ENCODE measurements around the gene TM2D3.

The TM2D3 gene

GRCh38 chr15:101619615-101619865, 32.6 kb downstream of the TM2D3 start:
- no peak overlapping the region for H3K4ac ChIP-seq (ENCODE audit: low read depth, low read length)
- no peak overlapping the region for H3K4me2 ChIP-seq (ENCODE audit: low read length)
- H2BK120ac ChIP-seq (ENCODE audit: low read depth, low read length), result no peak overlapping the region
- H2BK5ac ChIP-seq (ENCODE audit: low read length), result no peak overlapping the region
- DNase-seq, result no peak
- H3K4me3 ChIP-seq (ENCODE audit: low read length), result no peak overlapping the region
- no peaks in the 10 kb centered on the region for H3K79me1 ChIP-seq (ENCODE audit: low read length)
- H4K5ac ChIP-seq (ENCODE audit: low read length), result no peak overlapping the region
- no peak overlapping the region for H2BK15ac ChIP-seq (replicated peaks; ENCODE audit: low read depth)
- no peak overlapping the region for H2AK5ac ChIP-seq (ENCODE audit: low read length)
- no peak overlapping the region for H3K18ac ChIP-seq (ENCODE audit: low read length)
- H3K23ac ChIP-seq (ENCODE audit: low read length), result no peak overlapping the region
- no peak overlapping the region for H4K8ac ChIP-seq (ENCODE audit: low read depth, low read length)
- no peaks in the 10 kb centered on the region for H3K79me2 ChIP-seq (ENCODE audit: control insufficient read depth, insufficient read depth, low read length)
- no peaks in the 10 kb centered on the region for H3K36me3 ChIP-seq (ENCODE audit: control insufficient read depth, insufficient read depth, low read length)
- H3K27me3 ChIP-seq (ENCODE audit: insufficient read depth, low read length, poor library complexity), result no peaks in the 10 kb centered on the region
- H3K4me1 ChIP-seq (ENCODE audit: control insufficient read depth, low read depth, low read length), result peaks cover 2% of the 10 kb centered on the region
- no peak overlapping the region for H3K27ac ChIP-seq (ENCODE audit: low read depth, low read length)
- WGBS (ENCODE audit: extremely low coverage, insufficient coverage, low lambda C conversion rate), result no CpG with 5 or more reads among the region's 6 CpGs
- H3K56ac ChIP-seq (ENCODE audit: low read length), result no peak overlapping the region
- H3K9ac ChIP-seq (ENCODE audit: low read length), result no peak overlapping the region

GRCh38 chr15:101618851-101619614, 33.1 kb downstream of the TM2D3 start:
- H3K27ac ChIP-seq (ENCODE audit: low read depth, low read length), result no peak overlapping the region
- H3K4ac ChIP-seq (ENCODE audit: low read depth, low read length), result no peak overlapping the region
- no peaks in the 10 kb centered on the region for H3K36me3 ChIP-seq (ENCODE audit: control insufficient read depth, insufficient read depth, low read length)
- no peaks in the 10 kb centered on the region for H3K79me1 ChIP-seq (ENCODE audit: low read length)
- no peak overlapping the region for H3K4me3 ChIP-seq (ENCODE audit: low read length)
- H2BK5ac ChIP-seq (ENCODE audit: low read length), result no peak overlapping the region
- no peak overlapping the region for H4K8ac ChIP-seq (ENCODE audit: low read depth, low read length)
- no peak overlapping the region for H3K4me2 ChIP-seq (ENCODE audit: low read length)
- peak; percentile 11 for DNase-seq
- H3K9ac ChIP-seq (ENCODE audit: low read length), result no peak overlapping the region
- no peak overlapping the region for H4K5ac ChIP-seq (ENCODE audit: low read length)
- H3K4me1 ChIP-seq (ENCODE audit: control insufficient read depth, low read depth, low read length), result peaks cover 2% of the 10 kb centered on the region
- H3K23ac ChIP-seq (ENCODE audit: low read length), result no peak overlapping the region
- H2AK5ac ChIP-seq (ENCODE audit: low read length), result no peak overlapping the region
- H3K56ac ChIP-seq (ENCODE audit: low read length), result no peak overlapping the region
- no CpG with 5 or more reads among the region's 13 CpGs for WGBS (ENCODE audit: extremely low coverage, insufficient coverage, low lambda C conversion rate)
- no peak overlapping the region for H2BK120ac ChIP-seq (ENCODE audit: low read depth, low read length)
- H3K27me3 ChIP-seq (ENCODE audit: insufficient read depth, low read length, poor library complexity), result no peaks in the 10 kb centered on the region
- H3K18ac ChIP-seq (ENCODE audit: low read length), result no peak overlapping the region
- H3K79me2 ChIP-seq (ENCODE audit: control insufficient read depth, insufficient read depth, low read length), result no peaks in the 10 kb centered on the region
- H2BK15ac ChIP-seq (replicated peaks; ENCODE audit: low read depth), result no peak overlapping the region

GRCh38 chr15:101618076-101618475, 34.1 kb downstream of the TM2D3 start:
- Histone ChIP-seq H2AK5ac (ENCODE audit: low read length) (no peak overlapping the region), H4K5ac (ENCODE audit: low read length) (no peak overlapping the region), H3K27me3 (ENCODE audit: insufficient read depth, low read length, poor library complexity) (no peaks in the 10 kb centered on the region), H3K79me1 (ENCODE audit: low read length) (no peaks in the 10 kb centered on the region), H3K4me2 (ENCODE audit: low read length) (no peak overlapping the region), H3K27ac (ENCODE audit: low read depth, low read length) (no peak overlapping the region), H3K4me1 (ENCODE audit: control insufficient read depth, low read depth, low read length) (peaks cover 2% of the 10 kb centered on the region), H3K56ac (ENCODE audit: low read length) (no peak overlapping the region), H3K23ac (ENCODE audit: low read length) (no peak overlapping the region), H3K36me3 (ENCODE audit: control insufficient read depth, insufficient read depth, low read length) (no peaks in the 10 kb centered on the region), H4K8ac (ENCODE audit: low read depth, low read length) (no peak overlapping the region), H3K4ac (ENCODE audit: low read depth, low read length) (no peak overlapping the region), H2BK5ac (ENCODE audit: low read length) (no peak overlapping the region), H3K18ac (ENCODE audit: low read length) (no peak overlapping the region), H2BK15ac (replicated peaks; ENCODE audit: low read depth) (no peak overlapping the region), H3K4me3 (ENCODE audit: low read length) (no peak overlapping the region), H3K79me2 (ENCODE audit: control insufficient read depth, insufficient read depth, low read length) (no peaks in the 10 kb centered on the region), H3K9ac (ENCODE audit: low read length) (no peak overlapping the region), H2BK120ac (ENCODE audit: low read depth, low read length) (no peak overlapping the region)
- no peak for DNase-seq
- no CpG with 5 or more reads among the region's 10 CpGs for WGBS (ENCODE audit: extremely low coverage, insufficient coverage, low lambda C conversion rate)

- Histone ChIP-seq H3K9ac (ENCODE audit: low read length) (no peak overlapping the region), H3K27me3 (ENCODE audit: insufficient read depth, low read length, poor library complexity) (no peaks in the 10 kb centered on the region), H3K23ac (ENCODE audit: low read length) (no peak overlapping the region), H3K4me3 (ENCODE audit: low read length) (no peak overlapping the region), H3K4ac (ENCODE audit: low read depth, low read length) (no peak overlapping the region), H3K79me1 (ENCODE audit: low read length) (no peaks in the 10 kb centered on the region), H3K18ac (ENCODE audit: low read length) (no peak overlapping the region), H2BK5ac (ENCODE audit: low read length) (no peak overlapping the region), H3K4me2 (ENCODE audit: low read length) (no peak overlapping the region), H2BK15ac (replicated peaks; ENCODE audit: low read depth) (no peak overlapping the region), H3K79me2 (ENCODE audit: control insufficient read depth, insufficient read depth, low read length) (no peaks in the 10 kb centered on the region), H3K4me1 (ENCODE audit: control insufficient read depth, low read depth, low read length) (peaks cover 2% of the 10 kb centered on the region), H3K56ac (ENCODE audit: low read length) (no peak overlapping the region), H2AK5ac (ENCODE audit: low read length) (no peak overlapping the region), H4K5ac (ENCODE audit: low read length) (no peak overlapping the region), H2BK120ac (ENCODE audit: low read depth, low read length) (no peak overlapping the region), H3K27ac (ENCODE audit: low read depth, low read length) (no peak overlapping the region), H3K36me3 (ENCODE audit: control insufficient read depth, insufficient read depth, low read length) (no peaks in the 10 kb centered on the region), H4K8ac (ENCODE audit: low read depth, low read length) (no peak overlapping the region)
- no CpG with 5 or more reads among the region's 17 CpGs for WGBS (ENCODE audit: extremely low coverage, insufficient coverage, low lambda C conversion rate)
- DNase-seq, result no peak
Observed at GRCh38 chr15:101617390-101617965, 34.7 kb downstream of the TM2D3 start.

- Histone ChIP-seq H3K27ac (ENCODE audit: low read depth, low read length) (no peak overlapping the region), H3K36me3 (ENCODE audit: control insufficient read depth, insufficient read depth, low read length) (no peaks in the 10 kb centered on the region), H3K79me2 (ENCODE audit: control insufficient read depth, insufficient read depth, low read length) (no peaks in the 10 kb centered on the region), H3K4me1 (ENCODE audit: control insufficient read depth, low read depth, low read length) (peaks cover 2% of the 10 kb centered on the region), H4K8ac (ENCODE audit: low read depth, low read length) (no peak overlapping the region), H3K4ac (ENCODE audit: low read depth, low read length) (no peak overlapping the region), H3K9ac (ENCODE audit: low read length) (peak overlapping the region; percentile 30), H3K56ac (ENCODE audit: low read length) (peak overlapping the region; percentile 27), H3K4me2 (ENCODE audit: low read length) (peak overlapping the region; percentile 49), H2BK5ac (ENCODE audit: low read length) (no peak overlapping the region), H4K5ac (ENCODE audit: low read length) (no peak overlapping the region), H3K79me1 (ENCODE audit: low read length) (no peaks in the 10 kb centered on the region), H3K23ac (ENCODE audit: low read length) (no peak overlapping the region), H2AK5ac (ENCODE audit: low read length) (no peak overlapping the region), H3K18ac (ENCODE audit: low read length) (no peak overlapping the region), H2BK120ac (ENCODE audit: low read depth, low read length) (no peak overlapping the region), H3K4me3 (ENCODE audit: low read length) (no peak overlapping the region), H3K27me3 (ENCODE audit: insufficient read depth, low read length, poor library complexity) (no peaks in the 10 kb centered on the region), H2BK15ac (replicated peaks; ENCODE audit: low read depth) (no peak overlapping the region)
- no CpG with 5 or more reads among the region's 25 CpGs for WGBS (ENCODE audit: extremely low coverage, insufficient coverage, low lambda C conversion rate)
- DNase-seq, result peak; percentile 90
Observed at GRCh38 chr15:101615986-101616848, 36.0 kb downstream of the TM2D3 start.
